ENCODE results near the gene INTS6. TPM values are rescaled to one million over a fixed set of nuclear protein-coding genes. Genes with fewer than 3 reads are reported as not detected.

Gene INTS6
- total RNA-seq, 4 donors from 2014 or later = 16.5 to 24.4 (median 18.0) TPM

DNA sequence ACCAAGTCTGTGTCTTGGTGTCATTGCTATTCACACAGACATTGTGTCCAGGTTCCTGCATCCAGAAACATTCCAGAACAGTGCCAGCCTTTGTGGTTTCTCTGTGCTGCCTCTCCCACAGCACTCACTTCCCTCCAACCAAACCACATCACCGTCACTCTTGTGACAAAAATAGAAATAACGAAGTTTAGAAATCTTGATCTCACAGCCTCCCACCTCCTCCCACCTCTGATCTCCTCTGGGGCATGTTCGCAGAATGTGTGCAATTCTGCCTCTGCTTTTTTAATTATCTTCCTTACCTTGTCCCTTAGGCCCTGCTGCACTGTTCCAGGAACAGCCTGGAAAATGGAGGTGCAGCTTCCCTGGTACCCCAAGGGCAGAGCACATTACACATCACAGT lies 122.0 kb downstream of the INTS6 start:
- intact Hi-C loops (cut with DNase I; ENCODE audit: low total_unique reads) (no loop called here), in situ Hi-C loops (cut with MboI; ENCODE audit: low sequenced_read_pairs in 4 of 4) (no loop called here)
- Histone ChIP-seq H3K27me3 (no peaks in the 10 kb centered on the region), H3K36me3 (no peaks in the 10 kb centered on the region), H3K4me1 (no peaks in the 10 kb centered on the region), H3K4me3 (no peak overlapping the region), H3K27ac (no peak overlapping the region), H3K9me3 (no peaks in the 10 kb centered on the region)
- ATAC-seq (no peak), DNase-seq (no peak)
- TF ChIP-seq POLR2A (IDR thresholded peaks at IDR 0.05) = no peak
- TF ChIP-seq, protein P1, sequence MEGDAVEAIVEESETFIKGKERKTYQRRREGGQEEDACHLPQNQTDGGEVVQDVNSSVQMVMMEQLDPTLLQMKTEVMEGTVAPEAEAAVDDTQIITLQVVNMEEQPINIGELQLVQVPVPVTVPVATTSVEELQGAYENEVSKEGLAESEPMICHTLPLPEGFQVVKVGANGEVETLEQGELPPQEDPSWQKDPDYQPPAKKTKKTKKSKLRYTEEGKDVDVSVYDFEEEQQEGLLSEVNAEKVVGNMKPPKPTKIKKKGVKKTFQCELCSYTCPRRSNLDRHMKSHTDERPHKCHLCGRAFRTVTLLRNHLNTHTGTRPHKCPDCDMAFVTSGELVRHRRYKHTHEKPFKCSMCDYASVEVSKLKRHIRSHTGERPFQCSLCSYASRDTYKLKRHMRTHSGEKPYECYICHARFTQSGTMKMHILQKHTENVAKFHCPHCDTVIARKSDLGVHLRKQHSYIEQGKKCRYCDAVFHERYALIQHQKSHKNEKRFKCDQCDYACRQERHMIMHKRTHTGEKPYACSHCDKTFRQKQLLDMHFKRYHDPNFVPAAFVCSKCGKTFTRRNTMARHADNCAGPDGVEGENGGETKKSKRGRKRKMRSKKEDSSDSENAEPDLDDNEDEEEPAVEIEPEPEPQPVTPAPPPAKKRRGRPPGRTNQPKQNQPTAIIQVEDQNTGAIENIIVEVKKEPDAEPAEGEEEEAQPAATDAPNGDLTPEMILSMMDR (IDR thresholded peaks at IDR 0.05 in 4 of 5, conservative IDR thresholded peaks at IDR 0.05 in 1 of 5) = no peak

DNA sequence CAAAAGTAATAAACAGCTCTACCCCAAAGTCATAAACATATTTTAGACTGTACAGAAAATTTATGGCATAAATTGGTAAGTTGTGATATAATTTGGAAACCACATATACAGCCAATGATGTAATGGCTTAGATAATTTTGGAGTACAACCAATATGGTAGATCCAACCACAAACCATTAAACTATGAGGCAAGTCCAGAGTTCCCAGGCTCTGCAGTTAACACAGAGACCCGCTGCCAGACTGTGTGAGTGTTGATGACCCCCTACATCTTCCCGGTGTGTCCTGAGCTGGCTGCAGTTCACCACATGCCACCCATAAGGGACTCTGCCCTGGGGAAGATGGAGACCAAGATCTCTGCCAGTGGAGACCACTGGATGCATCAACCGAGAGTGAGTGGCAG lies 123.2 kb downstream of the INTS6 start:
- intact Hi-C loops (cut with DNase I; ENCODE audit: low total_unique reads) = no loop called here

DNA sequence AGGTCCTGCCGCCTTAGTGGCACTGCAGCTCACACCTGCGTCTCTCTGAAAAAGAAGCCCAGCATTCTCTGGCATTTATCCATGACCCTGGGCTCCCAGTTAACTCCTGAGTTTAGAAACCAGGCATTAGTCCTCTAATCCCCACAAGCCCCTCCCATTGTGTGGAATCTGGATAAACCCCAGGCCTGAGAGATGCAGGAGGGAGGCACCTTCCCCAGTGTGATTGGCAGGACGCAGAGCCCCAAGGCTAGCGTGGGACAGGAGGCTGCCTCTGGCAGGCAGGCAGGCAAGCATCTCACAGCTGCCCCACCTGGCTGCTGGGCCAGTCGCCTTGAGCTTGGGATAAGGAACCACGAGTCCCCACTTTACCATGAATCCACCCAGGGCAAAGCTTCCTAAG lies 124.3 kb downstream of the INTS6 start:
- H3K36me3 ChIP-seq = no peaks in the 10 kb centered on the region
- H3K4me1 ChIP-seq = no peaks in the 10 kb centered on the region
- H3K27ac ChIP-seq = no peak overlapping the region
- in situ Hi-C loops (cut with MboI; ENCODE audit: low sequenced_read_pairs in 4 of 4) = no loop called here
- DNase-seq = no peak
- H3K4me3 ChIP-seq = no peak overlapping the region
- no peaks in the 10 kb centered on the region for H3K27me3 ChIP-seq
- TF ChIP-seq POLR2A (IDR thresholded peaks at IDR 0.05) = no peak
- TF ChIP-seq, protein P1 (IDR thresholded peaks at IDR 0.05 in 4 of 5, conservative IDR thresholded peaks at IDR 0.05 in 1 of 5) = no peak
- no peaks in the 10 kb centered on the region for H3K9me3 ChIP-seq
- intact Hi-C loops (cut with DNase I; ENCODE audit: low total_unique reads) = no loop called here
- ATAC-seq = no peak

More for the DNA sequence above, 123.2 kb downstream of the INTS6 start:
- in situ Hi-C loops (cut with MboI; ENCODE audit: low sequenced_read_pairs in 4 of 4) = no loop called here
- Histone ChIP-seq H3K4me3 (no peak overlapping the region), H3K36me3 (no peaks in the 10 kb centered on the region), H3K9me3 (no peaks in the 10 kb centered on the region), H3K27me3 (no peaks in the 10 kb centered on the region), H3K27ac (no peak overlapping the region), H3K4me1 (no peaks in the 10 kb centered on the region)
- DNase-seq (no peak), ATAC-seq (no peak)
- TF ChIP-seq, protein P1 (IDR thresholded peaks at IDR 0.05 in 4 of 5, conservative IDR thresholded peaks at IDR 0.05 in 1 of 5) = no peak
- no peak for TF ChIP-seq POLR2A (IDR thresholded peaks at IDR 0.05)

DNA sequence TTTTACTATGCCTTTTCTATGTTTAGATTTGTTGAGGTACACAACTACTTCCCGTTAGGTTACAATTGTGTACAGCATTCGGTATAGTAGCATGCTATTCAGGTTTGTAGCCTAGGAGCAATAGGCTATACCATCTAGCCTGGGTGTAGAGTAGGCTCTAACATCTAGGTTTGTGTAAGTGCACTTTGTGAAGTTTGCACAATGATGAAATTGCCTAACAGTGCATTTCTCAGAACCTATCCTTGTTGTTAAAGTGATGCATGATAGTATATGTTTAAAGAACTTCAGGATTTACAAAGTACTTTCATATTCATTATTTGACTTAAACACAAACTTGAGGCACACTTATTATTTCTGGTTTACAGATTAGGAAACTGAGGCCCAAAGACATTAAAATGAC lies 124.9 kb downstream of the INTS6 start:
- Histone ChIP-seq H3K27me3 (no peaks in the 10 kb centered on the region), H3K36me3 (no peaks in the 10 kb centered on the region), H3K9me3 (no peaks in the 10 kb centered on the region), H3K4me1 (no peaks in the 10 kb centered on the region), H3K4me3 (no peak overlapping the region), H3K27ac (no peak overlapping the region)
- TF ChIP-seq, protein P1 (IDR thresholded peaks at IDR 0.05 in 4 of 5, conservative IDR thresholded peaks at IDR 0.05 in 1 of 5) = no peak
- TF ChIP-seq POLR2A (IDR thresholded peaks at IDR 0.05) = no peak
- DNase-seq (no peak), ATAC-seq (no peak)
- intact Hi-C loops (cut with DNase I; ENCODE audit: low total_unique reads) = no loop called here
- in situ Hi-C loops (cut with MboI; ENCODE audit: low sequenced_read_pairs in 4 of 4) = no loop called here

DNA sequence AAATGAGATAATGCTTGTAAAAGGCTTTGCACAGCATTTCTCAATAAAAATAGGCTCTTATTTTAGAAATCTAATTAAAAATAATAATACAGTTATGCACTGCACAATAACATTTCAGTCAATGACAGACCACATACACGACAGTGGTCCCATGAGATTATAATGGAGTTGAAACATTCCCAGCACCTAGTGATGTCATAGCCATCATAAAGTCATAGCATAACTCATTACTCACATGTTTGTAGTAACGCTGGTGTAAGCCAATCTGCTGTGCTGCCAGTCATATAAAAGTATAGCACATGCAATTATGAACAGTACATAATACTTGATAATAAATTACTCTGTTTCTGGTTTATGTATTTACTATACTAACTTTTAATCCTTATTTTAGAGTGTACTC lies 126.1 kb downstream of the INTS6 start:
- ATAC-seq (no peak), DNase-seq (no peak)
- H3K9me3 ChIP-seq = no peaks in the 10 kb centered on the region
- in situ Hi-C loops (cut with MboI; ENCODE audit: low sequenced_read_pairs in 4 of 4) = no loop called here
- H3K27ac ChIP-seq = no peak overlapping the region
- no peaks in the 10 kb centered on the region for H3K36me3 ChIP-seq
- no peaks in the 10 kb centered on the region for H3K27me3 ChIP-seq
- no peak overlapping the region for H3K4me3 ChIP-seq
- intact Hi-C loops (cut with DNase I; ENCODE audit: low total_unique reads) = no loop called here
- TF ChIP-seq POLR2A (IDR thresholded peaks at IDR 0.05) = no peak
- TF ChIP-seq, protein P1 (IDR thresholded peaks at IDR 0.05 in 4 of 5, conservative IDR thresholded peaks at IDR 0.05 in 1 of 5) = no peak
- H3K4me1 ChIP-seq = no peaks in the 10 kb centered on the region
